H1 (cell line): ENCODE measurements around the gene OOSP3. TPM values are rescaled to one million over a fixed set of nuclear protein-coding genes. Genes with fewer than 3 reads are reported as not detected.
"Not testable (repeated sequence)": the region's sequence is repeated elsewhere in the genome, so short reads cannot be mapped to it uniquely, and the experiment has no call there.

Experiments
- CTCF ChIA-PET: fragments of 300-600 bp; sonication (Branson Sonifier 250); formaldehyde crosslinking; loops from one replicate; lab custom pipeline; 2021; ENCODE audit not compliant: partially characterized antibody; lab: Charles Lee
- POLR2A ChIA-PET: fragments of 300-600 bp; sonication (Branson Sonifier 250); formaldehyde crosslinking; loops from one replicate; lab custom pipeline; 2021; ENCODE audit warnings: inconsistent platforms; ENCODE audit not compliant: partially characterized antibody; lab: Charles Lee
- DNase-seq, 2 experiments: peaks; one replicate each; pipeline versions ENCODE4 v3.0.0 to v3.0.0-alpha.2; 2010 to 2022; ENCODE audit warnings: low spot score in 2 of 2, low read depth in 1 of 2, mixed read lengths in 1 of 2
- FAIRE-seq: peaks from 2 replicates; lab custom pipeline; 2011; peaks lifted over from hg19 to GRCh38; lab: Jason Lieb, UNC
- H2AFZ ChIP-seq: 2 replicates; pipeline ENCODE4 v1.8.1; 2012; ENCODE audit warnings: low read length, inconsistent platforms
- H2AK5ac ChIP-seq: 2 replicates; pipeline ENCODE4 v1.6.1; 2013; ENCODE audit warnings: low read depth, low read length
- H2BK120ac ChIP-seq: replicated peaks from 2 replicates; pipeline ENCODE3; 2013; ENCODE audit warnings: low read depth, low read length, inconsistent platforms
- H2BK12ac ChIP-seq: 2 replicates; pipeline ENCODE4 v1.6.1; 2013; ENCODE audit warnings: low read depth, low read length
- H2BK15ac ChIP-seq: 2 replicates; pipeline ENCODE4 v1.6.1; 2013; ENCODE audit warnings: low read length
- H2BK20ac ChIP-seq: 2 replicates; pipeline ENCODE4 v1.6.1; 2013; ENCODE audit warnings: low read length
- H2BK5ac ChIP-seq: 2 replicates; pipeline ENCODE4 v1.6.1; 2013; ENCODE audit warnings: low read depth, low read length
- H3K14ac ChIP-seq: 2 replicates; pipeline ENCODE4 v1.6.1; 2013; ENCODE audit warnings: inconsistent platforms; ENCODE audit not compliant: insufficient read length
- H3K18ac ChIP-seq: 2 replicates; pipeline ENCODE4 v1.6.1; 2013; ENCODE audit warnings: low read length; ENCODE audit errors: extremely low read depth
- H3K23ac ChIP-seq: 2 replicates; pipeline ENCODE4 v1.6.1; 2013; ENCODE audit warnings: inconsistent platforms; ENCODE audit not compliant: insufficient read length
- H3K23me2 ChIP-seq: 2 replicates; pipeline ENCODE4 v1.6.1; 2013; ENCODE audit warnings: low read depth, low read length
- H3K27ac ChIP-seq: 2 replicates; pipeline ENCODE4 v1.6.1; 2011; ENCODE audit warnings: low read depth, low read length, inconsistent platforms
- H3K27me3 ChIP-seq, 4 experiments: replicated peaks in 1 of 4; 1 replicate in 1 of 4; 2 replicates in 3 of 4; pipeline versions ENCODE4 v1.6.1 to v1.8.1; 2011 to 2013; ENCODE audit warnings: low read length in 3 of 4, mild to moderate bottlenecking in 3 of 4, inconsistent platforms in 2 of 4, mixed read lengths in 2 of 4, moderate library complexity in 1 of 4; ENCODE audit not compliant: control insufficient read depth in 3 of 4, insufficient read depth in 3 of 4; ENCODE audit errors: extremely low read depth in 1 of 4
- H3K36me3 ChIP-seq, 4 experiments: 2 replicates each; pipeline versions ENCODE4 v1.6.1 to v1.8.1; 2011 to 2013; ENCODE audit warnings: mild to moderate bottlenecking in 4 of 4, low read length in 3 of 4, moderate library complexity in 2 of 4, control low read depth in 1 of 4, inconsistent platforms in 1 of 4; ENCODE audit not compliant: insufficient read depth in 4 of 4, control insufficient read depth in 2 of 4
- H3K4ac ChIP-seq: replicated peaks from 2 replicates; pipeline ENCODE3; 2013; ENCODE audit warnings: low read length, low read depth, mixed read lengths, inconsistent platforms; ENCODE audit not compliant: insufficient read length
- H3K4me1 ChIP-seq, 4 experiments: replicated peaks in 1 of 4; 1 replicate in 1 of 4; 2 replicates in 3 of 4; pipeline versions ENCODE4 v1.6.1 to v1.8.1; 2011 to 2013; ENCODE audit warnings: low read length in 3 of 4, inconsistent platforms in 2 of 4, mixed read lengths in 1 of 4; ENCODE audit not compliant: insufficient read depth in 4 of 4, control insufficient read depth in 3 of 4
- H3K4me2 ChIP-seq, 2 experiments: 2 replicates each; pipeline versions ENCODE4 v1.6.1 to v1.8.1; 2011 to 2013; ENCODE audit warnings: low read depth in 2 of 2, low read length in 2 of 2, control low read depth in 1 of 2, inconsistent platforms in 1 of 2, mild to moderate bottlenecking in 1 of 2; ENCODE audit not compliant: insufficient read depth in 1 of 2
- H3K4me3 ChIP-seq, 4 experiments: fragments of 200-600, 300-600 bp in 1 of 4; sonication (generic), shearing (Covaris generic), sonication (Bioruptor Twin) in 1 of 4; 2 replicates each; pipeline versions ENCODE4 v1.5.1 to v1.8.1; 2011 to 2016; ENCODE audit warnings: low read length in 4 of 4, low read depth in 3 of 4, control low read depth in 2 of 4, inconsistent platforms in 2 of 4, mild to moderate bottlenecking in 2 of 4, mixed read lengths in 1 of 4, moderate library complexity in 1 of 4; ENCODE audit not compliant: insufficient read depth in 2 of 4; ENCODE audit errors: extremely low read depth in 1 of 4
- H3K56ac ChIP-seq: replicated peaks from 2 replicates; pipeline ENCODE3; 2013; ENCODE audit warnings: low read depth, mild to moderate bottlenecking, mixed read lengths, low read length, inconsistent platforms; ENCODE audit not compliant: insufficient read length
- H3K79me1 ChIP-seq: 2 replicates; pipeline ENCODE4 v1.6.1; 2013; ENCODE audit warnings: low read depth, low read length, control low read depth
- H3K79me2 ChIP-seq, 2 experiments: 2 replicates each; pipeline versions ENCODE4 v1.6.1 to v1.8.1; 2012 to 2013; ENCODE audit warnings: low read length in 2 of 2, mild to moderate bottlenecking in 2 of 2, inconsistent platforms in 1 of 2; ENCODE audit not compliant: insufficient read depth in 2 of 2, control insufficient read depth in 1 of 2
- H3K9ac ChIP-seq, 4 experiments: replicated peaks in 1 of 4; 1 replicate in 1 of 4; 2 replicates in 3 of 4; pipeline versions ENCODE4 v1.6.1 to v1.8.1; 2011 to 2013; ENCODE audit warnings: low read depth in 3 of 4, low read length in 3 of 4, control low read depth in 2 of 4, mild to moderate bottlenecking in 2 of 4, moderate library complexity in 2 of 4, inconsistent platforms in 1 of 4; ENCODE audit errors: extremely low read depth in 1 of 4
- H3K9me3 ChIP-seq, 2 experiments: 2 replicates each; pipeline versions ENCODE4 v1.6.1 to v1.8.1; 2012 to 2013; ENCODE audit warnings: mild to moderate bottlenecking in 2 of 2, moderate library complexity in 2 of 2, control low read depth in 1 of 2, inconsistent platforms in 1 of 2, low read depth in 1 of 2, low read length in 1 of 2, mixed read lengths in 1 of 2; ENCODE audit not compliant: insufficient read depth in 2 of 2
- H4K20me1 ChIP-seq, 2 experiments: replicated peaks in 1 of 2; 2 replicates each; pipeline versions ENCODE3 to v1.8.1; 2011 to 2013; ENCODE audit warnings: inconsistent platforms in 2 of 2, low read length in 2 of 2, mild to moderate bottlenecking in 1 of 2; ENCODE audit not compliant: insufficient read depth in 2 of 2, control insufficient read depth in 1 of 2
- H4K5ac ChIP-seq: 2 replicates; pipeline ENCODE4 v1.6.1; 2013; ENCODE audit warnings: low read length, low read depth, mixed read lengths, inconsistent platforms; ENCODE audit not compliant: insufficient read length
- H4K8ac ChIP-seq: 2 replicates; pipeline ENCODE4 v1.8.0; 2013; ENCODE audit warnings: mild to moderate bottlenecking, moderate library complexity, low read length, inconsistent platforms; ENCODE audit not compliant: insufficient read depth; ENCODE audit errors: extremely low read depth
- H4K91ac ChIP-seq: replicated peaks from 2 replicates; pipeline ENCODE3; 2013; ENCODE audit warnings: low read length, mixed read lengths, inconsistent platforms; ENCODE audit not compliant: insufficient read length
- WGBS, 2 experiments: shearing (Covaris generic) in 1 of 2; methylation state at CpG; one replicate each; pipeline versions ENCODE4 v1.1.6 to v1.1.7; 2013 to 2015; ENCODE audit warnings: low lambda C conversion rate in 2 of 2, mixed read lengths in 2 of 2, inconsistent platforms in 1 of 2, low coverage in 1 of 2, missing lambda C conversion rate in 1 of 2; ENCODE audit not compliant: insufficient replicate concordance in 2 of 2, insufficient coverage in 1 of 2, insufficient read length in 1 of 2; ENCODE audit errors: extremely low coverage in 1 of 2, missing lambda C conversion rate in 1 of 2; 5-methylcytosine and 5-hydroxymethylcytosine counted together
- polyA plus RNA-seq, 7 experiments: library from polyadenylated mRNA; depleted of rRNA in 3 of 7; stranded (reverse) in 5 of 7; unstranded in 2 of 7; fragments of >200 nt in 5 of 7; fragments of 200-250 nt in 2 of 7; gene quantifications; 1 replicate in 5 of 7; 2 replicates in 1 of 7; 4 replicates in 1 of 7; pipeline versions ENCODE4 v1.2.1 to v1.2.3, GENCODE V29; 2011 to 2013; ENCODE audit warnings: missing spikeins in 2 of 7, mixed read lengths in 2 of 7
- total RNA-seq: library from RNA; stranded (reverse); fragmentation: NEBNext Ultra II Directional; extraction: Animal tissue kit (Norgen Biotek cat#: 25700); gene quantifications from 2 replicates; pipeline ENCODE4 v1.2.1, GENCODE V29; 2021

OOSP3 gene
- total and polyA plus RNA-seq, 2 of the 8 experiments (the other 6 are each of a cell fraction or from before 2014, with no cell fraction given), result not detected

DNA sequence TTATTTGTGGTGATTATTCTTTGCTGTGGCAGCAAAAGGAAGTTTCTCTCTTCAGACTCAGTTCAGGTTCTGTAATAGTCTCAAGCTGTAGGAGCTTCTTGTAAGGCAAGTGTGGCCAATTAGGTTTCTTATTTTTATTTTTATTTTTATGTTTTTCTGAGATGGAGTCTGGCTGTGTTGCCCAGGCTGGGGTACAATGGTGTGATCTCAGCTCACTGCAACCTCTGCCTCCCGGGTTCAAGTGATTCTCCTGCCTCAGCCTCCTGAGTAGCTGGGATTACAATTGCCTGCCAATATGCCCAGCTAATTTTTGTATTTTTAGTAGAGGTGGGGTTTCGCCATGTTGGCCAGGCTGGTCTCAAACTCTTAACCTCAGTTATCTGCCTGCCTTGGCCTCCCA is 29.0 kb upstream of the OOSP3 start:
- not testable (repeated sequence) for H2BK20ac ChIP-seq

GRCh38 chr11:59851416-59851815 is 27.2 kb upstream of the OOSP3 start:
- H2BK120ac ChIP-seq, H4K8ac ChIP-seq, H3K4me2 ChIP-seq, H2BK20ac ChIP-seq, H2AK5ac ChIP-seq, H3K79me2 ChIP-seq, H2BK5ac ChIP-seq, H4K20me1 ChIP-seq, H3K4ac ChIP-seq, H2BK12ac ChIP-seq, H3K79me1 ChIP-seq, H3K9ac ChIP-seq, H3K27me3 ChIP-seq, H3K56ac ChIP-seq, H3K23me2 ChIP-seq, H3K4me3 ChIP-seq, H4K91ac ChIP-seq, H2BK15ac ChIP-seq, H3K18ac ChIP-seq, H3K23ac ChIP-seq, H3K27ac ChIP-seq, H3K4me1 ChIP-seq, POLR2A ChIA-PET, H4K5ac ChIP-seq, H3K9me3 ChIP-seq, H3K36me3 ChIP-seq, FAIRE-seq, H3K14ac ChIP-seq, DNase-seq, H2AFZ ChIP-seq: not testable (repeated sequence)
- WGBS, 2 experiments, result 84% methylated on average over 5 of the region's 5 CpGs; no CpG with 5 or more reads in 1 of the 2 experiments
- CTCF ChIA-PET, result interaction anchor here (0.9 kb wide), 1 partner anchor 44 kb away, joined by 4 read pairs; no protein-coding TSS in a partner anchor

More for the DNA sequence above, 29.0 kb upstream of the OOSP3 start:
- H3K14ac ChIP-seq, H3K4me3 ChIP-seq, H4K8ac ChIP-seq, POLR2A ChIA-PET, H3K79me1 ChIP-seq, H3K4ac ChIP-seq, H4K20me1 ChIP-seq, H2AFZ ChIP-seq, H3K23ac ChIP-seq, H3K56ac ChIP-seq, H2AK5ac ChIP-seq, FAIRE-seq, H3K27me3 ChIP-seq, H3K9ac ChIP-seq, H3K9me3 ChIP-seq, H4K91ac ChIP-seq, H3K23me2 ChIP-seq, H3K4me2 ChIP-seq, H3K27ac ChIP-seq, H2BK5ac ChIP-seq, H2BK12ac ChIP-seq, H3K18ac ChIP-seq, DNase-seq, H2BK15ac ChIP-seq, H4K5ac ChIP-seq, H2BK120ac ChIP-seq, H3K79me2 ChIP-seq, H3K36me3 ChIP-seq, H3K4me1 ChIP-seq: not testable (repeated sequence)
- CTCF ChIA-PET, result interaction anchor here (1.2 to 1.7 kb wide), 3 partner anchors 14 to 402 kb away, joined by 3 to 4 read pairs (median 3); no protein-coding TSS in a partner anchor
- 95% methylated on average over 2 of the region's 2 CpGs; no CpG with 5 or more reads in 1 of the 2 experiments for WGBS, 2 experiments
